Activated naive CD4-positive, alpha-beta T cell treated with anti-CD3 and anti-CD28 coated beads, Interleukin-2, amount 10 ng/mL, durations not matched to agents 7 days and 5 days (primary cell): ENCODE data around the gene SIX1.

Source experiments
- CTCF ChIA-PET: fragments of 350-600 bp; sonication (Branson Sonifier 250); formaldehyde crosslinking; loops from one replicate; lab custom pipeline; 2021; ENCODE audit warnings: antibody characterized with exemption; lab: Charles Lee
- DNase-seq: peaks from one replicate; pipeline ENCODE4 v3.0.0-alpha.2; 2020
- H3K27ac Mint-ChIP-seq: one replicate; pipeline ENCODE4 v1.8.0; 2021; ENCODE audit warnings: mild to moderate bottlenecking, moderate library complexity, mixed read lengths
- H3K27me3 Mint-ChIP-seq: one replicate; pipeline ENCODE4 v1.8.0; 2021; ENCODE audit warnings: mild to moderate bottlenecking, mixed read lengths
- H3K36me3 Mint-ChIP-seq: one replicate; pipeline ENCODE4 v1.8.0; 2021; ENCODE audit warnings: mixed read lengths
- H3K4me1 Mint-ChIP-seq: one replicate; pipeline ENCODE4 v1.8.0; 2021; ENCODE audit warnings: mixed read lengths
- H3K4me3 Mint-ChIP-seq: one replicate; pipeline ENCODE4 v1.8.0; 2021; ENCODE audit warnings: mild to moderate bottlenecking, moderate library complexity, mixed read lengths
- H3K9me3 Mint-ChIP-seq: one replicate; pipeline ENCODE4 v1.8.0; 2021; ENCODE audit warnings: mixed read lengths

The SIX1 gene

DNA sequence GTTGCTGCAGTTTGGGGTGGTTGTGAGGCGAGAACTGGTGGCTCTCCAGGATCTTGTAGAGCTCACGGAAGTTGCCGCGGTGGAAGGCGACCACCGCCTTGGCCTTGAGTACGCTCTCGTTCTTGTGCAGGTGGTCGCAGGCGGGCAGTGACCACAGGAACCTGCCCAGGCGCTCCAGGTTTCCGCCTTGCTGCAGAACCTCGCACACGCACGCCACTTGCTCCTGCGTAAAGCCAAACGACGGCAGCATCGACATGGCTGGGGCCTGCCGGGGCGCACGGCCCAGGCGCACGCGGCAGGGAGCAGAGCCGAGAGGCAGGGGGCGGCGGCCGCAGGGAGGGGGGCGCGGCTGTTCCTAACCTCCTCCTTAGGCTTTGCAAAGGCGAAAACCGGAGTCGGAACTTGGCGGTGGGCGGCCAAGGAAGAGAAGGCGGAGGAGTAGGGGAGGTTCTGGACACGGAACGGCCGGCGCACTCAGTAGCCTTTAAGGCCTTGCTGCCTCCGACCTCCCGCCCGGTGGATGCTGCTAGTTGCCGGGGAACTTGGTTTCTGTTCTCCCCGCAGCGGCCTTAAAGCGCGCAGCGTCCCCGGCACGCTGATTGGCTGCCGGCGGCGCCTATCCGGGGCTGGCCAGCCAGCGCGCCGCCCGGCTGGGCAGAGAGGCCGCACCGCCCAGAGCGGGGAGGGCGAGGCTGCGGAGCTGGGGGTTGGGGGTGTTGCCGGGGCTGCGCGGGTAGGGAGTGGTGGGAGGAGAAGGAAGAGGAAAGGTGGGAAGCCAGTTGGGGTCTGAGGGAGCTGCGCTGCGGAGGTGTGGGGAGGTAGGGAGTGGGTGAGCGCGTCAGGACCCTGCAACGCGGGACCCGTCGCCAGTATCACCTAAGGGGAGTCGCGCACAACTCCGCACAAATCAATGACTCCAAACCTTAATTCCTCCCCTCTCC is at the start of gene SIX1:
Gene SIX1, minus strand, starts transcription at position 544 of the 941 bp plus-strand sequence. Its CDS starts 288 bp downstream, at position 256.
- CTCF ChIA-PET, result interaction anchor here (1.2 kb wide), 1 partner anchor 131 kb away, joined by 3 read pairs; no protein-coding TSS in a partner anchor

DNA sequence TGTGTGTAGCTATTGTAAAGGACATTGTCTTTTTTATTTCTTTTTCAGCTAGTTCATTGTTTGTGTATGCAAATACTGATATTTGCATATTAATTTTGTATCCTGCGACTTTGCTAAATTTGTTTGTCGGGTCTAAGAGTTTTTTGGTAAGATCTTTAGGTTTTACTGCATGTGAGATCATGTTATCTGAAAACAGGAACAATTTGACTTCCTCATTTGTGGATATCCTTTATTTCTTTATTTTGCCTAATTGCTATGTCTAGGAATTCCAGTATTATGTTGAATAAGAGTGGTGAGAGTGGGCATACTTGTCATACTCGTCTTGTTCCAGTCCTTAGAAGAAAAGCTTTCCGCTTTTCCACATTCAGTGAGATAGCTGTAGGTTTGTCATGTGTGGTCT is 46.0 kb upstream of the SIX1 start:
- CTCF ChIA-PET, result no interaction called here
- Mint-ChIP-seq H3K36me3 (no peaks in the 10 kb centered on the region), H3K9me3 (no peaks in the 10 kb centered on the region), H3K4me1 (no peaks in the 10 kb centered on the region), H3K27me3 (peaks cover 18% of the 10 kb centered on the region), H3K27ac (no peak overlapping the region), H3K4me3 (no peak overlapping the region)
- no peak for DNase-seq

More for the DNA sequence above, at the start of gene SIX1:
- Mint-ChIP-seq H3K4me1 (peaks cover 47% of the 10 kb centered on the region), H3K4me3 (peak within 1 kb of the TSS; percentile 18), H3K36me3 (peaks cover 3% of the 10 kb centered on the region), H3K27ac (peak within 1 kb of the TSS; percentile 72), H3K27me3 (peaks cover 99% of the 10 kb centered on the region), H3K9me3 (no peaks in the 10 kb centered on the region)
- peak; percentile 41 for DNase-seq

DNA sequence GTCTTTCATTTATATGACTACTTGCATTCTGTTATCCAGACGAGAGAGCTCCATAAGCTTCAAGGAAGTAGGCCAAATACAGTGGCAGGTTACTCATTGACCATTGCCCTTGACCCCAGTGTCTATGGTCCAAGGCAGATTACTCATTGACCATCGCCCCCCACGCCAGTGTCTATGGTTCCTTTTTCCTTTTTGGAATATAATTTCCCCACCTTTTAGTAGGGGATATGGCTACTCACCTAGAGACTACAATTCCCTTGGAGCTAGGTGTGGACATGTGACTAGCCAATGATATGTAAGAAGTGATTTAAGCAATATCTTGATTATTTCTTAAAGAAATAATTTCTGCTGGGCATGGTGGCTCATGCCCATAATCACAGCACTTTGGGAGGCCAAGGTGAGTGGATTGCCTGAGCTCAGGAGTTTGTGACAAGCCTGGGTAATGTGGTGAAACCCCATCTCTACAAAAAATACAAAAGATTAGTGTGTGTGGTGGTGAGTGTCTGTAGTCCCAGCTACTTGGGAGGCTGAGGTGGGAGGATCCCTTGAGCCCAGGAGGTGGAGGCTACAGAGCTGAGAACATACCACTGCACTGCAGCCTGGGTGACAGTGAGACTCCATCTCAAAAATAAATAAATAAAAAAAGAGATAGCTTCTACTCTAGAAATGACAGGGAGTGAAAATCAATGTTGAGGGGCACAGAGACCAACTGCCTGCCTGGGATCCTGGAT is 42.3 kb upstream of the SIX1 start:
- Mint-ChIP-seq H3K27ac (no peak overlapping the region), H3K27me3 (peaks cover 14% of the 10 kb centered on the region), H3K4me1 (no peaks in the 10 kb centered on the region), H3K4me3 (no peak overlapping the region), H3K36me3 (no peaks in the 10 kb centered on the region), H3K9me3 (no peaks in the 10 kb centered on the region)
- no peak for DNase-seq
- CTCF ChIA-PET, result no interaction called here

DNA sequence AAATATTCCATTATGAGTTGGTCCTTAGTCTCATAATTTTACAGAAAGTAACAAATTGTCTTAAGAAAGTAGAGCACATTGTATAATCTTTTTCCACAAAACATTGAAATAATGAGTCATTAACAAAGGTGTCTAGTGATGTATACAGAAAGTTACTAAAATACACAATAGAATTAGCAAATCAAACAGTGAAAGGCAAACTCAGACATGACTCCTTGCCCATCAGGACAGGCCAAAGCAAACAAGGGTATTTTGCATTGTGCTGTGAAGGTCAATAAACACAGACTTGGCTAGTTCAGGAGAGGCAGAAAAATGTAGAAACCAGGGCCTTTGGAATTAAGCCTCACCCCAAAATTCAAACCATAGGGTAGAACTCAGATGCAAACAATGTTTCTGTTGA is 37.6 kb upstream of the SIX1 start:
- Mint-ChIP-seq H3K27me3 (no peaks in the 10 kb centered on the region), H3K4me1 (no peaks in the 10 kb centered on the region)
- CTCF ChIA-PET, result no interaction called here

DNA sequence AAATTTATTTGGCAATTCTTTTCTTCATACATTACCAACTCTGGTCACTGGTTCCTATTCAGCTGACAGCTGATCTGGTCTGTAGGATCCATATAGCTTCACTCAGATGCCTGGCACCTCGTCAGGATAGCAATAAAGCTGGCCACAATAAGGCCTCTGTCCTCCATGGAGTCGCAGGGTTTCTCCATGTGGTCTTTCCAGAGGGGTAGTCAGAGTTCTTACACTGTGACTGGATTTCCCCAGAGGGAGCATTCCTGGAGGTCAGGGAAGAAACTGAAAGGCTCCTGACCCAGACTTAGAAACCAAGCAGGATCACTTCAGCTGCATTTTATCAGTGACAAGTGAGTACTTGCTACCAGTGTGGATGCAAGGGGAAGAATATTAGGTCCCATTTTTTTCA is 34.9 kb upstream of the SIX1 start:
- Mint-ChIP-seq H3K4me3 (no peak overlapping the region), H3K9me3 (no peaks in the 10 kb centered on the region), H3K27ac (no peak overlapping the region), H3K4me1 (no peaks in the 10 kb centered on the region), H3K36me3 (no peaks in the 10 kb centered on the region), H3K27me3 (peaks cover 8% of the 10 kb centered on the region)
- CTCF ChIA-PET, result no interaction called here
- no peak for DNase-seq

More for the DNA sequence above, 37.6 kb upstream of the SIX1 start:
- DNase-seq, result no peak
- Mint-ChIP-seq H3K36me3 (no peaks in the 10 kb centered on the region), H3K27ac (no peak overlapping the region), H3K9me3 (no peaks in the 10 kb centered on the region), H3K4me3 (no peak overlapping the region)

DNA sequence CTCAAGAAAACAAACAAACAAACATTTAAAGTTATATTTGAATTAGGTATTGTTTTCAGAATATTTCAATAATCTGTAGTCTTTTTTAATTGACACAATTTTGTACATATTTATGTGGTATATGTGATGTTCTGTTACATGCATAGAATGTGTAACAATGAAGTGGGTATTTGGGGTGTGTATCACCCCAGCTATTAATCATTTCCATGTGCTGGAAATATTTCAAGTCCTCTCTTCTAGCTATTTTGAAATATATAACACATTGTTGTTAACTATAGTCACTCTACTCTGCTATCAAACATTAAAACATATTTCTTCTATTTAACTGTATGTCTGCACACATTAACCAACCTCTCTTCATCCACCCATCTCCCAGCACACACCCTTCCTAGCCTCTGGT is 32.0 kb upstream of the SIX1 start:
- DNase-seq, result no peak
- H3K36me3 Mint-ChIP-seq, result no peaks in the 10 kb centered on the region
- H3K27ac Mint-ChIP-seq, result no peak overlapping the region
- H3K4me3 Mint-ChIP-seq, result no peak overlapping the region
- no peaks in the 10 kb centered on the region for H3K9me3 Mint-ChIP-seq
- H3K27me3 Mint-ChIP-seq, result peaks cover 8% of the 10 kb centered on the region
- H3K4me1 Mint-ChIP-seq, result no peaks in the 10 kb centered on the region
- CTCF ChIA-PET, result no interaction called here

DNA sequence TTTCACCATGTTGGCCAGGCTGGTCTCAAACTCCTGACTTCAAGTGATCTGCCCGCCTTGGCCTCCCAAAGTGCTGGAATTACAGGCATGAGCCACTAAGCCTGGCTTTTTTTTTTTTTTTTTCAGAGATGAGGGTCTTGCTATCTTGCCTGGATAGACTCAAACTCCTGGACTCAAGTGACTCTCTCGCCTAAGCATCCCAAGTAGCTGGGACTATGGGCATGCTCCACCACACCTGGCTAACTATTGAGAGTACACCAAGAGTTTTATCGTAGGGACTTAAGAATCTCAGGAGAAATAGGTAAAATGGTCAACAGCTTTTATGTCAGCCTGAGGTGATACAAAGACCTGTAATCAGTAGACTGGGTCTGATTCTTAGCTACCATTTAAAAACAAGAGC is 31.2 kb upstream of the SIX1 start:
- CTCF ChIA-PET, result interaction anchor here (0.7 kb wide), 1 partner anchor 32 kb away, joined by 3 read pairs; no protein-coding TSS in a partner anchor
- DNase-seq, result no peak
- Mint-ChIP-seq H3K9me3 (no peaks in the 10 kb centered on the region), H3K27me3 (peaks cover 8% of the 10 kb centered on the region), H3K4me3 (no peak overlapping the region), H3K27ac (no peak overlapping the region), H3K36me3 (no peaks in the 10 kb centered on the region), H3K4me1 (no peaks in the 10 kb centered on the region)

DNA sequence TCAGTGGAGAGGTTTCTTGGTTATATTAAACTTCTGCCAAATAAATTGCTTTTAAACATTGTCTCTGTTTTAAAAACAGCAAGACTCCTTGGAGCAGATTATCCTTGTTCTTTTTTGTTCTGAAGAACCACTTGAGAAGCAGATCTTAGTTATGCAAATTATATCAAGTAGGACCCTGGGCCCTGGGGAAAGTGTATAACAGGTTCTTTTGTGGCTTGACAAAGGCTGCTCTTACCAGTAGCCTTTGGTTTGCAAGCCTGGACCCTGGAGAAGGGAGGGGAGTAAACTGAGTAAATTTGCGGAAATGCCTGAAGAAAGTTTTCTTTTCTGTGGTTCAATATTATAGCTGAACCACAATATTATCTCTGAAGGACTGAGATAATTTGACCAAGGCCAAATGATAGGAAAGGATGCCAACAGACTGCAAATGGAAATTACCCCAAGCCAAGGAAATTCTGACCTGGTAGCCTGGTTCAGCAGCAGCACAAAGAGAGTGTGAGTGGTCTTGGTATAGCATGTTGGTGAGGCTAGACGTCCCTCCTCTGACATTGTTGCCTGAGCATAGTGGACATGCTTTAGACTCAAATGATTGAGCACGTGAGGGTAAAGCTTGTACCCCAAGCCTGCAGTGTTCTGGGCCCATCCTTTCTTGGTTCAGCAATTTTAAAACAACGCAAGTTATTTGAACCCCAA is 30.4 kb upstream of the SIX1 start:
- DNase-seq, result no peak
- Mint-ChIP-seq H3K27ac (no peak overlapping the region), H3K4me3 (no peak overlapping the region), H3K4me1 (no peaks in the 10 kb centered on the region), H3K36me3 (no peaks in the 10 kb centered on the region), H3K27me3 (peaks cover 8% of the 10 kb centered on the region), H3K9me3 (no peaks in the 10 kb centered on the region)
- CTCF ChIA-PET, result no interaction called here

DNA sequence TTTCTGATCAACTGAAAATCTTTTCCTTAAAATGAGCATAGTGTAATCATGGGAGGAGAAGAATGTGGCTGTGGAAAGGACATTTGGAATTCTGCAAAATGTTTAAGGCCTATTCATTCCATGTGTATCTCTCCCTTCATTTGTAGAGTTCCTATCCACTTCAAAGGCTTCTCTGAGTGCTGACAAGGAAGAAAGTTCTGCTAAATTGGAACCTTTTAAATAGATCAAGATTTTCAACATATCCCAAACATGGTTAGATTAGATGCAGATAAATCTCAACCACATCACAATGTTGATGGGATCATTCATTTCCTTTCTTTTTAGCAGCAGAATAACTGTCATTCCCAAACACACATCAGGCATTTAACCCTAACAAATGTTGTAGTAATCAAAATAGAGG is 28.4 kb upstream of the SIX1 start:
- H3K4me1 Mint-ChIP-seq, result no peaks in the 10 kb centered on the region
- H3K9me3 Mint-ChIP-seq, result no peaks in the 10 kb centered on the region
- no peak for DNase-seq
- CTCF ChIA-PET, result no interaction called here
- peaks cover 11% of the 10 kb centered on the region for H3K27me3 Mint-ChIP-seq
- H3K36me3 Mint-ChIP-seq, result no peaks in the 10 kb centered on the region
- no peak overlapping the region for H3K27ac Mint-ChIP-seq
- H3K4me3 Mint-ChIP-seq, result no peak overlapping the region

DNA sequence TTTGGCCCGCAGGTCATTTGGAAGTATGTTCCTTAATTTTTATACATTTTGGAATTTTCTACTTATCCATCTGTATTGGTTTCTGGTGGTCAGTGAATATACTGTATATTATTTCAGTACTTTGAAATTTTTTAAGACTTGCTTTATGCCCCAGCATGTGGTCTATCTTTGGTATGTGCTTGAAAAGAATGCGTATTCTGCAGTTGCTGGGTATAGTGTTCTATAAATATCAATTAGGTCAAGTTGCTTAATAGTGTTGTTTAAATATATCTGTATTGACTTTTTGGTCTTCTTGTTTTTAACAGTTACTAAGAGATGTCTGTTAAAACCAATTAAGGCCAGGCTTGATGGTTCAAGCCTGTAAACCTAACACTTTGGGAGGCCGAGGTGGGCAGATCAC is 21.7 kb upstream of the SIX1 start:
- H3K4me1 Mint-ChIP-seq, result no peaks in the 10 kb centered on the region
- no peak overlapping the region for H3K27ac Mint-ChIP-seq
- no peak for DNase-seq
- H3K27me3 Mint-ChIP-seq, result peaks cover 18% of the 10 kb centered on the region
- no peaks in the 10 kb centered on the region for H3K9me3 Mint-ChIP-seq
- CTCF ChIA-PET, result no interaction called here
- H3K4me3 Mint-ChIP-seq, result no peak overlapping the region
- no peaks in the 10 kb centered on the region for H3K36me3 Mint-ChIP-seq

DNA sequence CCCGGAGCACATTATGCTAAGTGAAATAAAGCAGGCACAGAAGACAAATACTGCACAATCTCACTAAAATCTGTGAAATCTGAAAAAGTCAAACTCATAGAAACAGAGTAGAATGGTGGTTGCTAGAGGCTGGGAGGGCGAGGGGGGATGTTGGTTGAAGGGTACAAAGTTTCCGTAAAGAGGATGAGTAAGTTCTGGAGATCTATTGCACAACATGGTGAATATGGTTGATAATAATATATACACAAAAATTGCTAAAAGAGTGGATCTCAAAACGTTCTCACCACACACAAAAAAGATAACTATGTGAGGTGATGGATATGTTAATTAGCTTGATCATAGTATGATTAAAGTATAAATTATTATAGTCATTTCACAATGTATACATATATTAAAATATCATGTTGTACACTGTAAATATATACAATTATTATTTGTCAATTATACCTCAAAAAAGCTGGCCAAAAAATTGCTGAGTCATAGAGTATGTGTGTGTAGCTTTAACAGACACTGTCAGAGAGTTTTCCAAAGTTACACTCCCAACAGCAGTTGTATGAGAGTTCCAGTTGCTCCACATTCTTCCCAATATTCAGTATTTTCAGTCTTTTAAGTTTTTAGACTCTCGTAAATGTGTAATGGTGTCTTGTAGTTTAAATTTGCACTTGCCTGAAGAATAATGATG is 19.3 kb upstream of the SIX1 start:
- H3K36me3 Mint-ChIP-seq, result no peaks in the 10 kb centered on the region
- CTCF ChIA-PET, result no interaction called here
- H3K27ac Mint-ChIP-seq, result no peak overlapping the region
- H3K27me3 Mint-ChIP-seq, result peaks cover 28% of the 10 kb centered on the region
- H3K4me3 Mint-ChIP-seq, result no peak overlapping the region
- H3K9me3 Mint-ChIP-seq, result no peaks in the 10 kb centered on the region
- no peaks in the 10 kb centered on the region for H3K4me1 Mint-ChIP-seq
- DNase-seq, result no peak

DNA sequence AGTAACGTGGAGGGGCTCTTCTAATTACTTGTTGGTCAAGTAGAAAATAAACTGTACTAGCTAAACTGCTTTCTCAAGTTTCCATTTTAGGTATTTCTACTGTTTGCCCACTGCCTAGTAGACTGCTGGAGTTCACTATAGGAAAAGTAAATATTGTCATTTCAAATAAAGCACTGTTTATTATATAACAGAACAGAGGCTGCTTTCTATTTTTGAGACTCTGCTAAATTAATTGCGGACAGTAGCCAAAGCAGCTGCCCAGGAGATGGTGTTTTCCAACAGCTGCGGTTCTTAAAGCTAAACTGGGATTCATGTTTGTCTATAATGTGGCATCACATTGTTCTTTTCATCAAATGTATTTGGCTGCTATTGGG is 15.9 kb upstream of the SIX1 start:
- H3K36me3 Mint-ChIP-seq, result no peaks in the 10 kb centered on the region
- no peaks in the 10 kb centered on the region for H3K9me3 Mint-ChIP-seq
- H3K27me3 Mint-ChIP-seq, result peaks cover 49% of the 10 kb centered on the region
- H3K4me3 Mint-ChIP-seq, result no peak overlapping the region
- H3K4me1 Mint-ChIP-seq, result no peaks in the 10 kb centered on the region
- CTCF ChIA-PET, result interaction anchor here (1.0 to 1.3 kb wide), 2 partner anchors 9 to 33 kb away, joined by 4 read pairs; no protein-coding TSS in a partner anchor
- DNase-seq, result no peak
- H3K27ac Mint-ChIP-seq, result no peak overlapping the region

DNA sequence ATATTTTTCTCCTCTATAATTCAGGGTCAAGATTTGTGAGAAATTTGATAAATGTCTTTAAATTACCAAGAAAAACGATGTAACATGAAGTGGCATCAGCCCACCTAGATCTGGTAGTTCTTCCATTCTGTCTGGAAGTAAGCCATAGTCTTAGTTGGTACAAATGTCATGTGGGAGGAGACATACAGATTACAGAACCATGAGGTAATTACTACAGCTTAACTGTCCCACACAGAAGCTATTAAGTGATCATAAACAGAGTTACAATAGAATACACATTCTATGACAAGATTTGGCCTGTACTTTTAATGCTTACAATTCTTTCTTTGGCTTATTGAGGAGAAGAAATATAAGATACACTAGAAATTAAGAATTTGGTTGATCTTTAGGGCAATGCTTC is 13.7 kb upstream of the SIX1 start:
- CTCF ChIA-PET, result no interaction called here
- H3K27me3 Mint-ChIP-seq, result peaks cover 59% of the 10 kb centered on the region
- H3K36me3 Mint-ChIP-seq, result no peaks in the 10 kb centered on the region

DNA sequence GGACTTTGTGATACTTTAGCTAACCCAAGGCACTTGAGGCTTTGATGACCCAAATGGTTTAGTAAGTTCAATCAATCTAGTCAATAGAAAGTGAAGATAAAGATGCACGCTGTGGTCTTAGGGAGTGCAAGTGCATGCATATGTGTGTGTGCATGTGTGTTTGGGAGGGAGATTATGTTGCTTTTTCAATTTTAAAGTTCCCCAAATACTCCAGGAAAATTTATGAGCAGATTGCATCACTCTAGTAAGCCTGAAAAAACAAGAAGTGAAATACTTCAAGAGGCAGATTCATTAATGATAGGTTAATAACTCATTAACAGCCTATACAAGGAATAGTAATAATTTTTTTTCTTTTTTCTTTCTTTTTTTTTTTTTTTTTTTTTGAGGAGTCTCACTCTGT is 12.4 kb upstream of the SIX1 start:
- DNase-seq, result no peak
- CTCF ChIA-PET, result interaction anchor here (0.9 kb wide), 1 partner anchor 590 kb away, joined by 4 read pairs; no protein-coding TSS in a partner anchor
- Mint-ChIP-seq H3K27ac (no peak overlapping the region), H3K36me3 (no peaks in the 10 kb centered on the region), H3K9me3 (no peaks in the 10 kb centered on the region), H3K4me1 (peaks cover 13% of the 10 kb centered on the region), H3K27me3 (peaks cover 72% of the 10 kb centered on the region), H3K4me3 (no peak overlapping the region)

More for the DNA sequence above, 13.7 kb upstream of the SIX1 start:
- Mint-ChIP-seq H3K4me1 (peaks cover 3% of the 10 kb centered on the region), H3K4me3 (no peak overlapping the region), H3K9me3 (no peaks in the 10 kb centered on the region), H3K27ac (no peak overlapping the region)
- no peak for DNase-seq
